DND-41 (cell line): ENCODE results near the gene PHKB.

Experiments
- EZH2 ChIP-seq: IDR thresholded peaks from 3 replicates; pipeline ENCODE4 v1.6.1; 2012; ENCODE audit warnings: borderline replicate concordance, low read depth, mild to moderate bottlenecking, moderate library complexity, low read length, inconsistent platforms; ENCODE audit not compliant: severe bottlenecking
- TF ChIP-seq, protein P1 (sequence below): IDR thresholded peaks from 2 replicates; pipeline ENCODE4 v1.5.1; 2012; ENCODE audit warnings: borderline replicate concordance, low read length, moderate library complexity, mild to moderate bottlenecking; ENCODE audit not compliant: poor library complexity, severe bottlenecking; ENCODE audit errors: extremely low read depth

DNA sequence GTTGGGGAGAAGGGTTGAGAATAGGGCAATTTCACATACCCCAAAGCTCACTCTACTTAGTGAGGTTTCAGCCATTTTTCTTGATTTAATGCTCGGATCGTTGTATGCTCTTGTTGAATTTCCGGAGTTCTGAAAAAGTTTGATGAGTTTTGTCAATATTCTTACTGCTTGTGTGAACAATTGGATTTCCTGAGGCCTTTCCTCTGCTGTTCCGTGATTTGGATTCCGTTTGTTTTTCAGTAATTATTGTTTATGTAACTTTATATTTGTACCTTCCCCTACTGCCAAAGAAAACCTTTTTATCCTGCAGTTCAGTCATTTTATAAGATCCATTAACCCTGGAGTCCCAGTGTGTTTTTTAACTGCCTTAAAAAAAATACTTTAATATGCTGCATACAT, 62.9 kb downstream of the PHKB start:
- TF ChIP-seq, protein P1, sequence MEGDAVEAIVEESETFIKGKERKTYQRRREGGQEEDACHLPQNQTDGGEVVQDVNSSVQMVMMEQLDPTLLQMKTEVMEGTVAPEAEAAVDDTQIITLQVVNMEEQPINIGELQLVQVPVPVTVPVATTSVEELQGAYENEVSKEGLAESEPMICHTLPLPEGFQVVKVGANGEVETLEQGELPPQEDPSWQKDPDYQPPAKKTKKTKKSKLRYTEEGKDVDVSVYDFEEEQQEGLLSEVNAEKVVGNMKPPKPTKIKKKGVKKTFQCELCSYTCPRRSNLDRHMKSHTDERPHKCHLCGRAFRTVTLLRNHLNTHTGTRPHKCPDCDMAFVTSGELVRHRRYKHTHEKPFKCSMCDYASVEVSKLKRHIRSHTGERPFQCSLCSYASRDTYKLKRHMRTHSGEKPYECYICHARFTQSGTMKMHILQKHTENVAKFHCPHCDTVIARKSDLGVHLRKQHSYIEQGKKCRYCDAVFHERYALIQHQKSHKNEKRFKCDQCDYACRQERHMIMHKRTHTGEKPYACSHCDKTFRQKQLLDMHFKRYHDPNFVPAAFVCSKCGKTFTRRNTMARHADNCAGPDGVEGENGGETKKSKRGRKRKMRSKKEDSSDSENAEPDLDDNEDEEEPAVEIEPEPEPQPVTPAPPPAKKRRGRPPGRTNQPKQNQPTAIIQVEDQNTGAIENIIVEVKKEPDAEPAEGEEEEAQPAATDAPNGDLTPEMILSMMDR: no peak
- TF ChIP-seq EZH2: no peak
